OCI-LY1 (cell line): Measurements from ENCODE around the gene COP1.
"Not testable (repeated sequence)": the region's sequence is repeated elsewhere in the genome, so short reads cannot be mapped to it uniquely, and the experiment has no call there.

Experiments
- H2AFZ ChIP-seq: fragments of 200-600 bp; sonication (generic), shearing (Covaris generic); 2 replicates; pipeline ENCODE4 v1.6.0; 2014; ENCODE audit warnings: antibody characterized with exemption, mild to moderate bottlenecking, low read length
- H3F3A ChIP-seq: fragments of 200-600 bp; sonication (generic), shearing (Covaris generic); 2 replicates; pipeline ENCODE4 v1.6.0; 2014; ENCODE audit warnings: mild to moderate bottlenecking, antibody characterized with exemption, low read length, moderate library complexity; ENCODE audit not compliant: insufficient read depth
- H3K27ac ChIP-seq: fragments of 200-600 bp; sonication (generic); 2 replicates; pipeline ENCODE4 v1.5.1; 2014; ENCODE audit warnings: low read length, mixed run types, mild to moderate bottlenecking, low read depth; ENCODE audit not compliant: poor library complexity, severe bottlenecking
- H3K27me3 ChIP-seq: fragments of 200-600 bp; sonication (generic); 2 replicates; pipeline ENCODE4 v1.6.0; 2014; ENCODE audit warnings: antibody characterized with exemption, mild to moderate bottlenecking, low read length, moderate library complexity; ENCODE audit not compliant: insufficient read depth
- H3K36me3 ChIP-seq: fragments of 200-600 bp; sonication (generic); 2 replicates; pipeline ENCODE4 v1.6.1; 2014; ENCODE audit warnings: mild to moderate bottlenecking, antibody characterized with exemption, low read length, moderate library complexity, mixed read lengths; ENCODE audit not compliant: insufficient read depth
- H3K4me1 ChIP-seq: fragments of 200-600 bp; sonication (generic); 2 replicates; pipeline ENCODE4 v1.5.1; 2014; ENCODE audit warnings: mild to moderate bottlenecking, low read length, moderate library complexity; ENCODE audit not compliant: insufficient read depth, severe bottlenecking
- H3K4me2 ChIP-seq: fragments of 200-600 bp; sonication (generic), shearing (Covaris generic); 2 replicates; pipeline ENCODE4 v1.6.1; 2014; ENCODE audit warnings: low read length
- H3K4me3 ChIP-seq: fragments of 200-600 bp; sonication (generic); 2 replicates; pipeline ENCODE4 v1.5.1; 2014; ENCODE audit warnings: low read length, low read depth, mild to moderate bottlenecking, mixed read lengths; ENCODE audit not compliant: poor library complexity, severe bottlenecking
- H3K79me2 ChIP-seq: fragments of 200-600 bp; shearing (Covaris generic); 2 replicates; pipeline ENCODE4 v1.6.1; 2016; ENCODE audit warnings: mixed run types, low read length, mixed read lengths; ENCODE audit not compliant: insufficient read depth
- H3K9ac ChIP-seq: fragments of 200-600 bp; sonication (generic), shearing (Covaris generic); 2 replicates; pipeline ENCODE4 v1.6.1; 2014; ENCODE audit warnings: mild to moderate bottlenecking, low read length, mixed read lengths
- H3K9me2 ChIP-seq: fragments of 200-600 bp; sonication (generic), shearing (Covaris generic); 2 replicates; pipeline ENCODE4 v1.6.1; 2014; ENCODE audit warnings: low read depth, mild to moderate bottlenecking, low read length, mixed read lengths
- H3K9me3 ChIP-seq: fragments of 200-600 bp; shearing (Covaris generic); 2 replicates; pipeline ENCODE4 v1.6.1; 2014; ENCODE audit warnings: low read length, mixed read lengths
- H4K20me1 ChIP-seq: fragments of 200-600 bp; sonication (generic), shearing (Covaris generic); 2 replicates; pipeline ENCODE4 v1.6.0; 2016; ENCODE audit warnings: mild to moderate bottlenecking, low read length; ENCODE audit not compliant: insufficient read depth
- CTCF ChIP-seq: fragments of 200-600 bp; sonication (generic), shearing (Covaris generic); IDR thresholded peaks from 2 replicates; pipeline ENCODE4 v1.5.1; 2017; ENCODE audit warnings: mild to moderate bottlenecking, antibody characterized with exemption, low read length, moderate library complexity, mixed read lengths
- EZH2 ChIP-seq: fragments of 200-600 bp; sonication (generic), shearing (Covaris generic); IDR thresholded peaks from 2 replicates; pipeline ENCODE4 v1.8.0; 2017; ENCODE audit warnings: borderline replicate concordance, mixed run types, mild to moderate bottlenecking, antibody characterized with exemption, low read length, moderate library complexity, mixed read lengths

Gene COP1

GRCh38 chr1:176098560-176098959 is 108.5 kb downstream of the COP1 start:
- Histone ChIP-seq H3K79me2 (no peaks in the 10 kb centered on the region), H3K9me2 (no peaks in the 10 kb centered on the region), H3K9me3 (no peaks in the 10 kb centered on the region), H4K20me1 (no peaks in the 10 kb centered on the region), H3K9ac (no peak overlapping the region), H3K27ac (no peak overlapping the region), H2AFZ (no peak overlapping the region), H3K36me3 (no peaks in the 10 kb centered on the region; the same call in none of the 2 replicates), H3K4me3 (no peak overlapping the region), H3K4me2 (no peak overlapping the region), H3K27me3 (no peaks in the 10 kb centered on the region), H3K4me1 (no peaks in the 10 kb centered on the region), H3F3A (no peaks in the 10 kb centered on the region)
- TF ChIP-seq EZH2 (no peak), CTCF (no peak)

- Histone ChIP-seq H4K20me1 (no peaks in the 10 kb centered on the region), H3F3A (no peaks in the 10 kb centered on the region), H3K36me3 (no peaks in the 10 kb centered on the region; the same call in none of the 2 replicates), H3K79me2 (no peaks in the 10 kb centered on the region), H3K27me3 (no peaks in the 10 kb centered on the region), H3K9me2 (no peaks in the 10 kb centered on the region), H3K4me2 (no peak overlapping the region), H3K9me3 (no peaks in the 10 kb centered on the region), H2AFZ (no peak overlapping the region), H3K27ac (no peak overlapping the region), H3K9ac (no peak overlapping the region), H3K4me3 (no peak overlapping the region), H3K4me1 (no peaks in the 10 kb centered on the region)
- TF ChIP-seq CTCF (no peak), EZH2 (no peak)
Observed at GRCh38 chr1:176096015-176096414, 111.1 kb downstream of the COP1 start.

GRCh38 chr1:176090766-176091165 is 116.3 kb downstream of the COP1 start:
- no peak overlapping the region for H3K4me2 ChIP-seq
- no peak overlapping the region for H3K4me3 ChIP-seq
- peaks cover 4% of the 10 kb centered on the region; the same call in 1 of the 2 replicates for H3K36me3 ChIP-seq
- TF ChIP-seq CTCF (no peak), EZH2 (no peak)
- no peak overlapping the region for H3K27ac ChIP-seq
- H3K9ac ChIP-seq = no peak overlapping the region
- H3K9me2 ChIP-seq = no peaks in the 10 kb centered on the region
- no peaks in the 10 kb centered on the region for H3K27me3 ChIP-seq
- H3K79me2 ChIP-seq = no peaks in the 10 kb centered on the region
- H3K4me1 ChIP-seq = no peaks in the 10 kb centered on the region
- no peaks in the 10 kb centered on the region for H3F3A ChIP-seq
- H3K9me3 ChIP-seq = no peaks in the 10 kb centered on the region
- no peak overlapping the region for H2AFZ ChIP-seq
- no peaks in the 10 kb centered on the region for H4K20me1 ChIP-seq

- peaks cover 13% of the 10 kb centered on the region; the same call in 1 of the 2 replicates for H3K36me3 ChIP-seq
- not testable (repeated sequence) for H3K4me1 ChIP-seq, H3K27me3 ChIP-seq, H3K27ac ChIP-seq, H3K4me2 ChIP-seq, H4K20me1 ChIP-seq, H3K9me3 ChIP-seq, H3K9ac ChIP-seq, H3K4me3 ChIP-seq, H3K79me2 ChIP-seq, H3F3A ChIP-seq, H3K9me2 ChIP-seq, H2AFZ ChIP-seq
Observed at GRCh38 chr1:176087746-176088145, 119.3 kb downstream of the COP1 start.
